Measurements from ENCODE around the gene ERG.

The ERG gene

DNA sequence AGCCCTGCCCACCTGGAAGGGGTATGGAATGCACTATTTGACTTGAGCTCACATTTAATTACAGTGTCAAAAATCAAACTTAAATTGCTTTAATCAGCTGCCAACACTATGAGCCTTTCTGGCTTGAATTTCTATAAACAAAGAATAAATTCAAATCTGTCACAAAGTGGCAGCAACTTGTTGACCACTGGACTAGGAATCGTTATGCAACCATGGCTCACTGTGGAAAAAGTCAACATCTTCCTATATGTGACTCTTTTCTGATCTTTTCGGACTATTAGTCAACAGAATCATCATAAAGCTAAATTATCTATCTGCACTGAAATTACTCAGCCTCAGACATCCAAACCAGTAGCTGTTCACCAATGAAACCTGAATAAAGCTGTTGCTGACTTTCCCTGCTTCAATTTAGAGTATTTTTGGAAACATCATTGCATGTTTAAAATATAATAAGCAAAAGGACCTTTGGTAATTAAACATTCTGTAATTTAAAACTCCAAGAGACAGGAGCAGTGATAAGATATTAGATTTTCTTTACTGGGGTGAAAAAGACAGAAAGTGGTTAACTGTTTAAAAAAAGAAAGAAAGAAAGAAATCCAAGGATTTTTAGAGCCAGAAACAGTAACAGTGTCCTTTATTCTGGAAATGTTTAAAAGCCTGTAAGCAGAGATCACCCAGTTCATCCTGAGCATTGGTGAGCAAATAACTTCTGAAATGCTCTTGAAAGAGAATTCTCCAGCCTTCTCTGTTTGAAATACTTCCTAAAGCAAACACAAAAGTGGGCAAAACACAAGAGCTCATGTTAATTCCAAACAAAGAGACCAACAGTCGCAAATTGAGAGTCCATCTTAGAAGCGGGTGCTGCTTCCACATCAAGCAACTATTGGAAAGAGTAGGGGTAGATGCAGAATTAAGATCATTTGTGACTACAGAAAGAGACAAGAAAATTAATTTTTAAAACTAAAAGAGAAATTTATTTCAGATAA lies 26.2 kb upstream of the ERG start:
- no peak for DNase-seq (ENCODE audit: extremely low read depth, insufficient read length)
- TF ChIP-seq, protein P1, sequence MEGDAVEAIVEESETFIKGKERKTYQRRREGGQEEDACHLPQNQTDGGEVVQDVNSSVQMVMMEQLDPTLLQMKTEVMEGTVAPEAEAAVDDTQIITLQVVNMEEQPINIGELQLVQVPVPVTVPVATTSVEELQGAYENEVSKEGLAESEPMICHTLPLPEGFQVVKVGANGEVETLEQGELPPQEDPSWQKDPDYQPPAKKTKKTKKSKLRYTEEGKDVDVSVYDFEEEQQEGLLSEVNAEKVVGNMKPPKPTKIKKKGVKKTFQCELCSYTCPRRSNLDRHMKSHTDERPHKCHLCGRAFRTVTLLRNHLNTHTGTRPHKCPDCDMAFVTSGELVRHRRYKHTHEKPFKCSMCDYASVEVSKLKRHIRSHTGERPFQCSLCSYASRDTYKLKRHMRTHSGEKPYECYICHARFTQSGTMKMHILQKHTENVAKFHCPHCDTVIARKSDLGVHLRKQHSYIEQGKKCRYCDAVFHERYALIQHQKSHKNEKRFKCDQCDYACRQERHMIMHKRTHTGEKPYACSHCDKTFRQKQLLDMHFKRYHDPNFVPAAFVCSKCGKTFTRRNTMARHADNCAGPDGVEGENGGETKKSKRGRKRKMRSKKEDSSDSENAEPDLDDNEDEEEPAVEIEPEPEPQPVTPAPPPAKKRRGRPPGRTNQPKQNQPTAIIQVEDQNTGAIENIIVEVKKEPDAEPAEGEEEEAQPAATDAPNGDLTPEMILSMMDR (IDR thresholded peaks at IDR 0.05; ENCODE audit: insufficient read depth, low read length, poor library complexity, severe bottlenecking), result no peak
- H3K4me3 ChIP-seq (replicated peaks; ENCODE audit: low read depth, low read length), result no peak overlapping the region
- no peaks in the 10 kb centered on the region for H3K36me3 ChIP-seq (ENCODE audit: control insufficient read depth, insufficient read depth, low read length)
- H3K27me3 ChIP-seq (replicated peaks; ENCODE audit: control insufficient read depth, insufficient read depth, low read length), result no peaks in the 10 kb centered on the region

- TF ChIP-seq, protein P1 (IDR thresholded peaks at IDR 0.05; ENCODE audit: insufficient read depth, low read length, poor library complexity, severe bottlenecking), result no peak
- H3K27me3 ChIP-seq (replicated peaks; ENCODE audit: control insufficient read depth, insufficient read depth, low read length), result no peaks in the 10 kb centered on the region
- H3K4me3 ChIP-seq (replicated peaks; ENCODE audit: low read depth, low read length), result no peak overlapping the region
- no peak for DNase-seq (ENCODE audit: extremely low read depth, insufficient read length)
- no peaks in the 10 kb centered on the region for H3K36me3 ChIP-seq (ENCODE audit: control insufficient read depth, insufficient read depth, low read length)
These were observed 22.2 kb upstream of the ERG start for GRCh38 chr21:38520511-38520910.

DNA sequence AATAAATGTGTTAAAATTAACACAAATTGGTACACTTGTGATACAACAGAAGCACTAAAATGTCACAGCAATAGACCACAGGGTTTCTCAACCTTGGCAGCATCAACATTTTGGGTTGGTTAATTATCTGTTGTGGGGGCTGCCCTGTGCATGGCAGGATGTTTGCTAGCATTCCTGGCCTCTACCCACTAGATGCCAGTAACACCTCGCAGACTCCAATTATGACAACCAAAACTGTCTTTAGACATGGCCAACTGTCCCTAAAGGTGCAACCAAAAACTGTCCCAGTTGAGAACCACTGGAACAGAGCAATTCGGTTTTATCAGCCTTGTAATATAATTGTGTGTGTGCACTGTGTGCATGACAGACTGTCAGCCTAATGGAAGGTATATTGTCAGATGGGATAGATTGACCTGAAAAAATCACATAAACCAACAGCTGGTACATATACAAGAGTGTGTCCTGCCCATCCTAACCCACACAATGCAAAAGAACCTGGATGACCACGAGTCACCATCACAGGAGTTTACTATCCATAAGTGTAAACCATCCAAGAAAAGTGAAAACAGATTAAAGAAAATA lies 13.5 kb upstream of the ERG start:
- H3K4me3 ChIP-seq (replicated peaks; ENCODE audit: low read depth, low read length), result no peak overlapping the region
- H3K36me3 ChIP-seq (ENCODE audit: control insufficient read depth, insufficient read depth, low read length), result no peaks in the 10 kb centered on the region
- no peak for DNase-seq (ENCODE audit: extremely low read depth, insufficient read length)
- no peaks in the 10 kb centered on the region for H3K27me3 ChIP-seq (replicated peaks; ENCODE audit: control insufficient read depth, insufficient read depth, low read length)
- TF ChIP-seq, protein P1 (IDR thresholded peaks at IDR 0.05; ENCODE audit: insufficient read depth, low read length, poor library complexity, severe bottlenecking), result no peak

GRCh38 chr21:38511198-38511597 lies 12.9 kb upstream of the ERG start:
- TF ChIP-seq, protein P1 (IDR thresholded peaks at IDR 0.05; ENCODE audit: insufficient read depth, low read length, poor library complexity, severe bottlenecking), result no peak
- no peak for DNase-seq (ENCODE audit: extremely low read depth, insufficient read length)
- no peak overlapping the region for H3K4me3 ChIP-seq (replicated peaks; ENCODE audit: low read depth, low read length)
- H3K27me3 ChIP-seq (replicated peaks; ENCODE audit: control insufficient read depth, insufficient read depth, low read length), result no peaks in the 10 kb centered on the region
- no peaks in the 10 kb centered on the region for H3K36me3 ChIP-seq (ENCODE audit: control insufficient read depth, insufficient read depth, low read length)

DNA sequence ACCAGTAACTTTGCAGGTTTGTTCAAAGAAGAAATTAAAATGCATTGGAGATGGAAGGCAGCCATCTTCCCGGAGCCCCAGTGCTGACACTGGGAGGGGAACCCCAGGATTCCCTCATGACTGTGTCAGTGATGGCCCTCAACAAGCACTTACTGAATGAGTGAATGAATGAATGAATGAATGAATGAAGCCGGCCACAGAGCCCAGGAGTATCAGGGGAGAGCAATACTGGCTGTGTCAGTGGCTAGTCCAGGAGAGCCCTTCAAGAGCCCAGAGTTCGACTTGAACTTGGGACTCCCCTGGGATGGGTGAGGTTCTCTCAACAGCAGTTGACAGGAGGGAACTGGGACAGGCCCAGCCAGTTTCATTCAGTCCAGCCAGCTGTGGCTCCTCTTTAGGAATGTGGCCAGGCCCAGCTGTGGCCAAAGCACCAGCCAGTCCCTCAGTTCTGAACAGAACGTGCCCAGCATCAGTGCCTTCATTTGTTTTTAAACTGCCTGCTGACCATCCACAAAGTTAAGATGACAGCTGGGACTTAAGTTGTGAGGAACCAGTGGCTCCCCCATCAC lies 9.2 kb upstream of the ERG start:
- H3K4me3 ChIP-seq (replicated peaks; ENCODE audit: low read depth, low read length), result no peak overlapping the region
- H3K36me3 ChIP-seq (ENCODE audit: control insufficient read depth, insufficient read depth, low read length), result no peaks in the 10 kb centered on the region
- TF ChIP-seq, protein P1 (IDR thresholded peaks at IDR 0.05; ENCODE audit: insufficient read depth, low read length, poor library complexity, severe bottlenecking), result no peak
- DNase-seq (ENCODE audit: extremely low read depth, insufficient read length), result no peak
- H3K27me3 ChIP-seq (replicated peaks; ENCODE audit: control insufficient read depth, insufficient read depth, low read length), result no peaks in the 10 kb centered on the region

Measured in GM06990 (cell line).